ENCODE measurements around the gene PZP. TPM values are rescaled to one million over a fixed set of nuclear protein-coding genes. Genes with fewer than 3 reads are reported as not detected.

PZP gene
- total and polyA plus RNA-seq, 2 of the 8 experiments (the other 6 are each of a cell fraction or from before 2014, with no cell fraction given): 0.08 TPM; not detected in 1

- Histone ChIP-seq H2AFZ (ENCODE audit: low read length) (no peak overlapping the region), H2BK12ac (ENCODE audit: low read depth, low read length) (no peak overlapping the region), H4K5ac (ENCODE audit: insufficient read length, low read depth, low read length) (no peak overlapping the region), H3K56ac (replicated peaks; ENCODE audit: insufficient read length, low read depth, low read length) (no peak overlapping the region), H3K36me3 (ENCODE audit: control insufficient read depth in 2 of 4, insufficient read depth in 4 of 4, low read length in 3 of 4) (no peaks in the 10 kb centered on the region), H2AK5ac (ENCODE audit: low read depth, low read length) (no peak overlapping the region), H3K9me3 (ENCODE audit: insufficient read depth in 2 of 2, low read depth in 1 of 2, low read length in 1 of 2) (no peaks in the 10 kb centered on the region), H2BK120ac (replicated peaks; ENCODE audit: low read depth, low read length) (no peak overlapping the region), H3K27me3 (replicated peaks in 1 of 4; ENCODE audit: control insufficient read depth in 3 of 4, extremely low read depth in 1 of 4, insufficient read depth in 3 of 4, low read length in 3 of 4) (no peaks in the 10 kb centered on the region), H3K27ac (ENCODE audit: low read depth, low read length) (no peak overlapping the region), H3K4me1 (replicated peaks in 1 of 4; ENCODE audit: control insufficient read depth in 3 of 4, insufficient read depth in 4 of 4, low read length in 3 of 4) (no peaks in the 10 kb centered on the region; a peak in 1 of 7 replicates), H3K18ac (ENCODE audit: extremely low read depth, low read length) (no peak overlapping the region), H3K79me2 (ENCODE audit: control insufficient read depth in 1 of 2, insufficient read depth in 2 of 2, low read length in 2 of 2) (no peaks in the 10 kb centered on the region), H3K23me2 (ENCODE audit: low read depth, low read length) (no peaks in the 10 kb centered on the region), H3K23ac (ENCODE audit: insufficient read length) (no peak overlapping the region), H3K79me1 (ENCODE audit: low read depth, low read length) (no peaks in the 10 kb centered on the region), H3K14ac (ENCODE audit: insufficient read length) (no peak overlapping the region), H4K91ac (replicated peaks; ENCODE audit: insufficient read length, low read length) (no peak overlapping the region), H3K4ac (replicated peaks; ENCODE audit: insufficient read length, low read depth, low read length) (no peak overlapping the region), H3K4me3 (ENCODE audit: extremely low read depth in 1 of 4, insufficient read depth in 2 of 4, low read depth in 3 of 4, low read length in 4 of 4) (no peak overlapping the region), H2BK20ac (ENCODE audit: low read length) (no peak overlapping the region), H4K20me1 (replicated peaks in 1 of 2; ENCODE audit: control insufficient read depth in 1 of 2, insufficient read depth in 2 of 2, low read length in 2 of 2) (no peaks in the 10 kb centered on the region), H2BK15ac (ENCODE audit: low read length) (no peak overlapping the region), H3K9ac (replicated peaks in 1 of 4; ENCODE audit: extremely low read depth in 1 of 4, low read depth in 3 of 4, low read length in 3 of 4) (no peak overlapping the region), H2BK5ac (ENCODE audit: low read depth, low read length) (no peak overlapping the region), H4K8ac (ENCODE audit: extremely low read depth, insufficient read depth, low read length) (no peak overlapping the region), H3K4me2 (ENCODE audit: insufficient read depth in 1 of 2, low read depth in 2 of 2, low read length in 2 of 2) (no peak overlapping the region)
- TF ChIP-seq POLR2AphosphoS5 (IDR thresholded peaks at IDR 0.05; ENCODE audit: low read depth, low read length): no peak
- no peak for TF ChIP-seq ASH2L (IDR thresholded peaks at IDR 0.05; ENCODE audit: low read length)
- no peak for TF ChIP-seq RFX5 (IDR thresholded peaks at IDR 0.05; ENCODE audit: borderline replicate concordance, low read depth, low read length)
- TF ChIP-seq SAP30 (IDR thresholded peaks at IDR 0.05; ENCODE audit: insufficient read depth, insufficient replicate concordance, low read length): no peak
- no peak for TF ChIP-seq CTBP2 (IDR thresholded peaks at IDR 0.05; ENCODE audit: borderline replicate concordance, insufficient read depth, insufficient read length, low read length)
- TF ChIP-seq MAFK (IDR thresholded peaks at IDR 0.05; ENCODE audit: low read depth, low read length): no peak
- TF ChIP-seq SRF (IDR thresholded peaks at IDR 0.05; ENCODE audit: low read depth, low read length): no peak
- no peak for TF ChIP-seq SUZ12 (IDR thresholded peaks at IDR 0.05; ENCODE audit: low read length)
- TF ChIP-seq GABPA (IDR thresholded peaks at IDR 0.05; ENCODE audit: borderline replicate concordance, insufficient read depth, low read length): no peak
- no peak for TF ChIP-seq HDAC2 (IDR thresholded peaks at IDR 0.05; ENCODE audit: borderline replicate concordance in 1 of 2, low read depth in 2 of 2, low read length in 2 of 2)
- no peak for TF ChIP-seq JUN (IDR thresholded peaks at IDR 0.05; ENCODE audit: low read depth, low read length)
- CTCF ChIA-PET (ENCODE audit: partially characterized antibody): interaction anchor here (0.8 to 1.5 kb wide), 5 partner anchors 8 to 73 kb away, joined by 3 to 5 read pairs (median 3); no protein-coding TSS in a partner anchor
- WGBS, 2 experiments (ENCODE audit: extremely low coverage in 1 of 2, insufficient coverage in 1 of 2, insufficient read length in 1 of 2, insufficient replicate concordance in 2 of 2, low coverage in 1 of 2, low lambda C conversion rate in 2 of 2, missing lambda C conversion rate in 1 of 2): 84% methylated on average over 1 of the region's 1 CpG; no CpG with 5 or more reads in 1 of the 2 experiments
- FAIRE-seq: no peak
- no peak for DNase-seq (ENCODE audit: low read depth in 1 of 2, low spot score in 2 of 2)
- POLR2A ChIA-PET (ENCODE audit: partially characterized antibody): no interaction called here
These were observed 96.7 kb downstream of the PZP start for GRCh38 chr12:9111525-9111924.
